Body of pancreas (tissue), 4 donors: ENCODE results near the gene TMEM201.

Experiments
- CTCF ChIP-seq, 7 experiments: fragments of 450-650 bp in 4 of 7; fragments of 200-600 bp in 3 of 7; sonication (generic) in 3 of 7; IDR thresholded peaks; one replicate each; pipeline ENCODE4 v1.5.1; 2016 to 2019; ENCODE audit warnings: antibody characterized with exemption in 7 of 7
- POLR2A ChIP-seq, 3 donors: fragments of 450-650 bp; IDR thresholded peaks; one replicate each; pipeline ENCODE4 v1.6.1; 2016; ENCODE audit warnings: antibody characterized with exemption in 3 of 3, mild to moderate bottlenecking in 2 of 3

DNA sequence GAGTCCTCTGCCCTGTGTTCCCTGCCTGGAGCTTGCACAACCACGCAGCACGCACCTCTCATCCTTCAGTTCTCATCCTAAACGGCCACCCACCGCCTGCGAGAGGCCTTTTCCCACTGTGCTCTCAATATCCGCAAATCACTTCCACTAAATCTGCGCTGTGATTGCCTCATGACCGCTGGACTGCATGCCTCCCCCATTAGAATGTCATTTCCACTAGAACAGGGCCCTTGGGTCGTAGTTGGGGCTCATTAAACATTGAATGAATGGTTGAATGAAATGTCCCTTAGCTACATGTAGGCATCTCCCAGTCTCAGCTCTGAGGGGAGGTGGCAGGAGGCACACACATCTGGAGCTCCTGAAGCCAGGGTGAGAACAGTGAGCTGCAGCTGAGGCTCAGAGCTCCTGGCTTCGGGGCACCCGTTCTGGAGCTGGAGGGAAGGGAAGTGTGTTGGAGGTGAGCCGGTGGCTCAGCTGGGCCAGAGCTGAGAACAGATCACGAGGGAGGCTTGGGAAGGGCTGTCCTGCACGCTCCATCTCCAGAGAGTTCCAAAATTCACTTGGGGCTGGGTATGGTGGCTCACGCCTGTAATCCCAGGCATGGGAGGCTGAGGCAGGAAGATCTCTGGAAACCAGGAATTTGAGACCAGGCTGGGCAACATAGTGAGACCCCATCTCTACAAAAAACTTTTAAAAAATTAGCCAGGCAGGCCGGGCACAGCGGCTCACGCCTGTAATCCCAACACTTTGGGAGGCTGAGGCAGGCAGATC, 30.4 kb downstream of the TMEM201 start:
- TF ChIP-seq CTCF (IDR thresholded peaks at IDR 0.05) (no peak), POLR2A (IDR thresholded peaks at IDR 0.05) (no peak)
